Adrenal gland (tissue), 19 donors: ENCODE measurements around the gene DPY19L2. TPM values are rescaled to one million over a fixed set of nuclear protein-coding genes. Genes with fewer than 3 reads are reported as not detected.
A peak's percentile ranks its signal among the peaks of the same experiment; 100 is the strongest.
"Not testable (repeated sequence)": the region's sequence is repeated elsewhere in the genome, so short reads cannot be mapped to it uniquely, and the experiment has no call there.

Experiments
- DNase-seq, 7 donors: peaks; one replicate each; pipeline ENCODE4 v3.0.0-alpha.2; 2019 to 2020
- H3K27ac ChIP-seq, 5 donors: fragments of 200-600 bp; sonication (generic) in 4 of 5; 1 replicate in 3 of 5; 2 replicates in 2 of 5; pipeline versions ENCODE4 v1.5.1 to v1.8.0; 2016 to 2020; ENCODE audit warnings: mild to moderate bottlenecking in 1 of 5
- H3K27me3 ChIP-seq: fragments of 200-600 bp; 2 replicates; pipeline ENCODE4 v1.8.0; 2021
- H3K36me3 ChIP-seq, 2 donors: fragments of 200-600 bp; replicated peaks in 1 of 2; 1 replicate in 1 of 2; 2 replicates in 1 of 2; pipeline versions ENCODE4 v1.5.1 to v1.8.0; 2018 to 2022
- H3K4me1 ChIP-seq, 2 donors: fragments of 200-600 bp; replicated peaks in 1 of 2; 1 replicate in 1 of 2; 2 replicates in 1 of 2; pipeline versions ENCODE4 v1.5.1 to v1.8.0; 2018 to 2021
- H3K4me3 ChIP-seq, 4 donors: fragments of 200-600 bp; sonication (generic) in 3 of 4; one replicate each; pipeline ENCODE4 v1.5.1; 2016 to 2018
- H3K9me3 ChIP-seq, 3 donors: fragments of 200-600 bp; sonication (generic) in 1 of 3; replicated peaks in 1 of 3; 1 replicate in 2 of 3; 2 replicates in 1 of 3; pipeline versions ENCODE4 v1.5.1 to v1.8.0; 2016 to 2021
- CTCF ChIP-seq, 6 experiments: fragments of 450-650 bp in 4 of 6; fragments of 200-600 bp in 2 of 6; sonication (generic) in 1 of 6; IDR thresholded peaks; 1 replicate in 5 of 6; 2 replicates in 1 of 6; pipeline versions ENCODE4 v1.5.1 to v1.8.0; 2016 to 2021; ENCODE audit warnings: antibody characterized with exemption in 6 of 6, mild to moderate bottlenecking in 2 of 6, moderate library complexity in 1 of 6
- POLR2A ChIP-seq, 2 donors: fragments of 450-650 bp; IDR thresholded peaks; one replicate each; pipeline ENCODE4 v1.6.1; 2017; ENCODE audit warnings: antibody characterized with exemption in 2 of 2, mild to moderate bottlenecking in 2 of 2, moderate library complexity in 1 of 2
- WGBS, 4 donors: extraction: QIAGEN DNeasy Blood & Tissue Kit in 2 of 4; methylation state at CpG; one replicate each; pipeline versions ENCODE4 v1.1.5 to v1.1.7; 2013 to 2017; 5-methylcytosine and 5-hydroxymethylcytosine counted together
- intact Hi-C, 2 donors: fragments of 100-400 bp; cut with DNase I; formaldehyde crosslinking; loops; one replicate each; pipeline versions ENCODE4 v1.14.1 to v1.15.0; 2022 to 2023
- long read RNA-seq, 10 donors: library from polyadenylated mRNA in 3 of 10; unstranded in 2 of 10; stranded (forward) in 1 of 10; transcript quantifications; one replicate each; pipeline ENCODE4 v2.0.0 and lab custom pipeline, GENCODE V29; 2021 to 2026
- polyA plus RNA-seq, 3 donors: library from polyadenylated mRNA; stranded (reverse); fragments of 200-250 nt in 2 of 3; fragments of 350-450 nt in 1 of 3; fragmentation: Illumina TruSeq in 1 of 3; extraction: RNeasy Lipid Tissue Mini Kit (QIAGEN cat#74804) in 1 of 3; gene quantifications; one replicate each; pipeline ENCODE4 v1.2.3, GENCODE V29; 2013 to 2014
- total RNA-seq, 9 donors: library from RNA; depleted of rRNA in 4 of 9; stranded (reverse); fragments of >200 nt in 4 of 9; fragments of 120-200 nt in 1 of 9; fragmentation: NEBNext Ultra II Directional in 1 of 9; extraction: Animal tissue kit (Norgen Biotek cat#: 25700) in 1 of 9; gene quantifications; one replicate each; pipeline versions ENCODE4 v1.1.0 to v1.2.4, GENCODE V29; 2013 to 2023
- donor health status: healthy with polysubstance abuse.
- donor health status: Bipolar disorder and iron deficiency.
- donor health status: DM: yes; HTN: yes; CAD: no.
- donor health status: DM: no; HTN: no; CAD: no.
- donor health status: DM: no; HTN: no; CAD: no.
- donor health status: DM: yes; HTN: yes; CAD: no.

The DPY19L2 gene
- 10 to 100 TPM in 6 of 9 donors, 1 to 10 TPM in 3; 3.4 to 21.5 (median 12.3) TPM for total RNA-seq
- 10 to 100 TPM in 2 of 3 donors, 1 to 10 TPM in 1; 7.3 to 57.0 (median 31.7) TPM for polyA plus RNA-seq
- long read RNA-seq, donor 1, partial matches to known transcripts: 0 of 1 reads
- long read RNA-seq, donor 1, other reads (novel, unspliced or antisense): 0 of 1 reads
- long read RNA-seq, donor 2: 0 reads
- long read RNA-seq, donor 3: 0 reads
- long read RNA-seq, donor 4, partial matches to known transcripts: 0 of 4 reads
- long read RNA-seq, donor 4, other reads (novel, unspliced or antisense): 4 of 4 reads
- long read RNA-seq, donor 5, partial matches to known transcripts: 0 of 6 reads
- long read RNA-seq, donor 5, other reads (novel, unspliced or antisense): 6 of 6 reads
- long read RNA-seq, donor 6, partial matches to known transcripts: 1 of 11 reads
- long read RNA-seq, donor 6, other reads (novel, unspliced or antisense): 10 of 11 reads
- long read RNA-seq, donor 7: 0 reads
- long read RNA-seq, donor 8: 0 reads
- long read RNA-seq, donor 9, partial matches to known transcripts: 0 of 1 reads
- long read RNA-seq, donor 9, other reads (novel, unspliced or antisense): 0 of 1 reads
- long read RNA-seq, donor 10: 0 reads

GRCh38 chr12:63668028-63668799 lies at the start of gene DPY19L2:
Gene DPY19L2 (minus strand): TSS chr12:63668493. CDS start chr12:63668393, 100 bp downstream.
- intact Hi-C loops: no loop called here
- Histone ChIP-seq H3K4me3 (peak within 1 kb of the TSS; percentile 25 to 87 (median 42)), H3K27ac (peak within 1 kb of the TSS in 4 of 5 donors; percentile 50 to 92 (median 74)), H3K27me3 (no peaks in the 10 kb centered on the region), H3K4me1 (no peaks in the 10 kb centered on the region), H3K9me3 (no peaks in the 10 kb centered on the region), H3K36me3 (no peaks in the 10 kb centered on the region)
- TF ChIP-seq POLR2A (IDR thresholded peaks at IDR 0.05): peak in 1 of 2 donors; percentile 53
- peak in 1 of 6 experiments; percentile 12 for TF ChIP-seq CTCF (IDR thresholded peaks at IDR 0.05)
- DNase-seq: peak; percentile 83 to 93 (median 91)
- 0 to 3% (median 1%) methylated on average over 23 to 56 of the region's 56 CpGs for WGBS, 4 donors

GRCh38 chr12:63716891-63717290 lies 48.6 kb upstream of the DPY19L2 start:
- H3K4me3 ChIP-seq, intact Hi-C loops, H3K27ac ChIP-seq, H3K27me3 ChIP-seq, H3K9me3 ChIP-seq, DNase-seq, H3K36me3 ChIP-seq: not testable (repeated sequence)
- H3K4me1 ChIP-seq: peaks cover 0 to 18% of the 10 kb centered on the region in 2 donors
- WGBS, 4 donors: 84 to 91% (median 87%) methylated on average over 4 of the region's 4 CpGs

GRCh38 chr12:63715107-63715625 lies 46.9 kb upstream of the DPY19L2 start:
- intact Hi-C loops, H3K36me3 ChIP-seq, H3K4me3 ChIP-seq, H3K27me3 ChIP-seq, H3K9me3 ChIP-seq: not testable (repeated sequence)
- 21 to 34% (median 25%) methylated on average over 3 of the region's 3 CpGs for WGBS, 4 donors
- peak overlapping the region in 1 of 5 donors; percentile 32 for H3K27ac ChIP-seq
- H3K4me1 ChIP-seq: peaks cover 0 to 18% of the 10 kb centered on the region in 2 donors
- peak in 6 of 7 donors; percentile 25 to 56 (median 45) for DNase-seq

GRCh38 chr12:63714409-63714808 lies 46.1 kb upstream of the DPY19L2 start:
- H3K36me3 ChIP-seq, H3K27me3 ChIP-seq, H3K4me3 ChIP-seq, H3K9me3 ChIP-seq, intact Hi-C loops, H3K27ac ChIP-seq, DNase-seq: not testable (repeated sequence)
- peaks cover 0 to 18% of the 10 kb centered on the region in 2 donors for H3K4me1 ChIP-seq
- WGBS, 4 donors: 86 to 100% (median 93%) methylated on average over 1 of the region's 1 CpG

GRCh38 chr12:63713681-63714075 lies 45.4 kb upstream of the DPY19L2 start:
- H3K36me3 ChIP-seq, H3K27ac ChIP-seq, DNase-seq, intact Hi-C loops, H3K27me3 ChIP-seq, H3K4me3 ChIP-seq, H3K9me3 ChIP-seq: not testable (repeated sequence)
- WGBS, 4 donors: 67 to 96% (median 73%) methylated on average over 2 of the region's 2 CpGs
- H3K4me1 ChIP-seq: peaks cover 0 to 18% of the 10 kb centered on the region in 2 donors

- DNase-seq, H3K36me3 ChIP-seq, H3K27ac ChIP-seq, intact Hi-C loops, H3K9me3 ChIP-seq, H3K4me3 ChIP-seq, H3K27me3 ChIP-seq: not testable (repeated sequence)
- WGBS, 4 donors: 86 to 100% (median 100%) methylated on average over 1 of the region's 1 CpG
- peaks cover 0 to 18% of the 10 kb centered on the region in 2 donors for H3K4me1 ChIP-seq
Observed at GRCh38 chr12:63712979-63713680, 44.8 kb upstream of the DPY19L2 start.

- H3K27me3 ChIP-seq, H3K9me3 ChIP-seq, DNase-seq, intact Hi-C loops, H3K4me3 ChIP-seq, H3K36me3 ChIP-seq, H3K27ac ChIP-seq: not testable (repeated sequence)
- 85 to 91% (median 87%) methylated on average over 2 of the region's 2 CpGs for WGBS, 4 donors
- peaks cover 0 to 18% of the 10 kb centered on the region in 2 donors for H3K4me1 ChIP-seq
Observed at GRCh38 chr12:63712376-63712974, 44.2 kb upstream of the DPY19L2 start.

- H3K9me3 ChIP-seq, DNase-seq, H3K36me3 ChIP-seq, H3K27ac ChIP-seq, H3K4me3 ChIP-seq, H3K27me3 ChIP-seq, intact Hi-C loops: not testable (repeated sequence)
- WGBS, 4 donors: 87 to 97% (median 95%) methylated on average over 2 of the region's 2 CpGs
- H3K4me1 ChIP-seq: peaks cover 0 to 18% of the 10 kb centered on the region in 2 donors
Observed at GRCh38 chr12:63711339-63711738, 43.0 kb upstream of the DPY19L2 start.
